Measurements from ENCODE around the gene CMPK1.

- TF ChIP-seq CTCF (IDR thresholded peaks at IDR 0.05; ENCODE audit: low read depth, low read length, poor library complexity, severe bottlenecking) (no peak), EZH2phosphoT487 (IDR thresholded peaks at IDR 0.05; ENCODE audit: borderline replicate concordance, low read length) (no peak)
These were observed 3.4 kb upstream of the CMPK1 start for GRCh38 chr1:47330212-47330611.

All from DOHH2 (cell line).